Measurements from ENCODE around the gene OPN1LW.
"Not testable (repeated sequence)": the region's sequence is repeated elsewhere in the genome, so short reads cannot be mapped to it uniquely, and the experiment has no call there.

Gene OPN1LW

GRCh38 chrX:154192846-154193245 is 48.8 kb downstream of the OPN1LW start:
- H3K27ac ChIP-seq (ENCODE audit: low read depth, low read length, poor library complexity, severe bottlenecking); H3K9me2 ChIP-seq (ENCODE audit: low read depth, low read length); H2AFZ ChIP-seq (ENCODE audit: low read length); H4K20me1 ChIP-seq (ENCODE audit: insufficient read depth, low read length); H3K79me2 ChIP-seq (ENCODE audit: insufficient read depth, low read length); H3K36me3 ChIP-seq (ENCODE audit: insufficient read depth, low read length); H3K4me3 ChIP-seq (ENCODE audit: low read depth, low read length, poor library complexity, severe bottlenecking); H3K9ac ChIP-seq (ENCODE audit: low read length); H3K9me3 ChIP-seq (ENCODE audit: low read length); H3F3A ChIP-seq (ENCODE audit: insufficient read depth, low read length); H3K4me2 ChIP-seq (ENCODE audit: low read length); H3K27me3 ChIP-seq (ENCODE audit: insufficient read depth, low read length); H3K4me1 ChIP-seq (ENCODE audit: insufficient read depth, low read length, severe bottlenecking): not testable (repeated sequence)

GRCh38 chrX:154194316-154194715 is 50.3 kb downstream of the OPN1LW start:
- H2AFZ ChIP-seq (ENCODE audit: low read length); H3K9ac ChIP-seq (ENCODE audit: low read length); H3K79me2 ChIP-seq (ENCODE audit: insufficient read depth, low read length); H3K27me3 ChIP-seq (ENCODE audit: insufficient read depth, low read length); H3K27ac ChIP-seq (ENCODE audit: low read depth, low read length, poor library complexity, severe bottlenecking); H3K4me1 ChIP-seq (ENCODE audit: insufficient read depth, low read length, severe bottlenecking); H3K9me3 ChIP-seq (ENCODE audit: low read length); H3K9me2 ChIP-seq (ENCODE audit: low read depth, low read length); H3K4me3 ChIP-seq (ENCODE audit: low read depth, low read length, poor library complexity, severe bottlenecking); H3K36me3 ChIP-seq (ENCODE audit: insufficient read depth, low read length); H4K20me1 ChIP-seq (ENCODE audit: insufficient read depth, low read length); H3F3A ChIP-seq (ENCODE audit: insufficient read depth, low read length); H3K4me2 ChIP-seq (ENCODE audit: low read length): not testable (repeated sequence)

GRCh38 chrX:154196466-154196865 is 52.4 kb downstream of the OPN1LW start:
- not testable (repeated sequence) for H2AFZ ChIP-seq (ENCODE audit: low read length); H4K20me1 ChIP-seq (ENCODE audit: insufficient read depth, low read length); H3K4me1 ChIP-seq (ENCODE audit: insufficient read depth, low read length, severe bottlenecking); H3K36me3 ChIP-seq (ENCODE audit: insufficient read depth, low read length); H3K9me3 ChIP-seq (ENCODE audit: low read length); H3K27me3 ChIP-seq (ENCODE audit: insufficient read depth, low read length); H3K4me3 ChIP-seq (ENCODE audit: low read depth, low read length, poor library complexity, severe bottlenecking); H3K4me2 ChIP-seq (ENCODE audit: low read length); H3K79me2 ChIP-seq (ENCODE audit: insufficient read depth, low read length); H3K9me2 ChIP-seq (ENCODE audit: low read depth, low read length); H3K9ac ChIP-seq (ENCODE audit: low read length); H3K27ac ChIP-seq (ENCODE audit: low read depth, low read length, poor library complexity, severe bottlenecking); H3F3A ChIP-seq (ENCODE audit: insufficient read depth, low read length)

Measured in OCI-LY1 (cell line).